HG02938 (cell line): ENCODE data around the gene SLC38A7.
"Not testable (repeated sequence)": the region's sequence is repeated elsewhere in the genome, so short reads cannot be mapped to it uniquely, and the experiment has no call there.

Experiments used
- ATAC-seq: cut with Tn5 transposase; IDR thresholded peaks from one replicate; pipeline ENCODE4 v1.9.1; 2021; ENCODE audit warnings: mild to moderate bottlenecking, moderate library complexity; ENCODE audit not compliant: unreplicated experiment

Gene SLC38A7

GRCh38 chr16:58679763-58680162, 4.8 kb downstream of the SLC38A7 start:
- ATAC-seq, result no peak

DNA sequence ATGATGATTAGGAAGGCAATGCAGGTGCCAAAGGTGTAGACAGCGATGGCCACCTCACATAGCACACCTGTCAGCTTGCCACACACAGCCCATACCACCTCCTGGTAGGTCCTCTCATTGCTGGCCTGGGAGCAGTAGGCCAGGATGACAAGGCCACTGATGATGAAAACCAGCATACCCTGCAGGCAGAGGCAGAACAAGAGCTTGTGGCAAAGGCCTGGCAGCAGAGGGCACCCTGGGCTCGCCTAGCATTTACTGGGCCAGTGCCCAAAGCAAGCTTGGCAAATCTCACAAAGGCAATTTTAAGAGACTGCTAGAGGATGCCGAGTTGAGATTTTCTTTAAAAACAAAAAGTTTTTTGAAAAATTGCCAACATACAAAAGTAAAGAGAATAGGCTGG, 5.9 kb downstream of the SLC38A7 start:
- no peak for ATAC-seq

DNA sequence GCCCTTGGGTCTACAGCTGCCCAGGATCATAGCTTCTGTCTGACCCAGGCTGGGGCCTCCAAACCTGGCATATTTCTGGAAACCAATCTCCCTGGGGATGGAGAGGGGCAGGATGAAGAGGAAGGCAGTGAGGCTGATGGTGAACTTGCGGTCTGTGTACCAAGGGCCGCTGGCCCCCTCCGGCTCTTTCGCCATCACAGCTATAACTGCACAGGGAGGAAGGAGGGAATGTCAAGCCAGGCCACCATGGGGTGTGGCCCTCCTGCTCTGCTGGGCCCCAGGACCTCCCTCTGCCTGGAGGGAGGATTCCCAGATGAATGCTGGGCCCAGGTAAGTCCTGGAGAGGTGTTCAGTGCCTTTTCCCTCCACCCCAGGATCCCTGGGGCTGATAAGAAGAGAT, 6.3 kb downstream of the SLC38A7 start:
- ATAC-seq, result no peak

DNA sequence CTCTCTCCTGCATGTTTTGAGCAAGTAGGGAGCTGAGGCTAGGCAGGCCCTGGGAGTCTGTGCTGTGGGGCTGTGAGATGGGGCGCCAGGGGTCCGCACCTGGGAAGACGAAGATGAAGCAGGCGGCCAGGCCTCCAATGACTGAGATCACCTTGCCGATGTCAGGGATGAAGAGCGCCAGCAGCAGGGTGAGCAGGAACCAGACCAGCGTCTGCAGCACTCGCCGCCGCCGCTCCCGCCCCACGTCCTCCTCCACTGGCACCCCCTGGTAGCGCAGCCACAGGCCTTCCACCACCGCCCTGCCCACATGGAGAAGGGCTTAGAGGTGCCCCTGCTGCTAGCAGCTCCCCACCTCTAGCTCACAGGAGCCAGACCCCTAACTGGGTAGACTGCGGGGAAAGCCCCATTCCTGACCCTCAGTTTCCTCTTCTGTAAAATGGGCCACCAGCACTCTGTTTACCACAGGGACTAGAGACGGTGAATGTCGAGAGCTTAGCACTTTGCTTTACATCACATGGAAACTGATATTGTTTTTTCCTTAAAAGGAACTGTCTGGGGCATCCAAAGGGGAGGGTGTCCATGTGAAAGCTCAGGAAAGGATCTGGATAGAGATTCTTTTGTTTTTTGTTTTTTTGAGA, 13.5 kb downstream of the SLC38A7 start:
- ATAC-seq, result no peak

DNA sequence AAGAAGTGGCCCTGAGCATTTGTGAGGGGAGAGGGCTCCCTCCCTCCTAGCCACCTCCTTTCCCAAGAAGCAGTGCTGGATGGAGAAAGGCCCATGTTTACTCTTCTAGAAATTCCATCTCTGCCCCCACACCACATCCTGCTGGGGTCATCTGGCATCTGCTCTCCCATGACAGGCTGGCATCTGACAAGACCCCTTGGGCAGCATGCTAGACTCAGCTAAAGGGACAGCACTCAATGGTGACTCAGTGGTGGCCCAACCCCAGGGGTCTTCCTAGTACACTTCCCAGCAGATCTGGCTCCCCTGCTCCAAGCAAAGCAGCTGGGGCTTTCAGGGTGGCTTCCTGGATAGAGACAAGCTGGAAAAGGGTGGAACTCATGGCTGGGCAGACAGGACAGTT, 14.4 kb downstream of the SLC38A7 start:
- no peak for ATAC-seq

- no peak for ATAC-seq
These were observed 19.4 kb downstream of the SLC38A7 start for GRCh38 chr16:58665200-58665599.

GRCh38 chr16:58661199-58661830, 23.3 kb downstream of the SLC38A7 start:
- ATAC-seq, result peak; percentile 89

DNA sequence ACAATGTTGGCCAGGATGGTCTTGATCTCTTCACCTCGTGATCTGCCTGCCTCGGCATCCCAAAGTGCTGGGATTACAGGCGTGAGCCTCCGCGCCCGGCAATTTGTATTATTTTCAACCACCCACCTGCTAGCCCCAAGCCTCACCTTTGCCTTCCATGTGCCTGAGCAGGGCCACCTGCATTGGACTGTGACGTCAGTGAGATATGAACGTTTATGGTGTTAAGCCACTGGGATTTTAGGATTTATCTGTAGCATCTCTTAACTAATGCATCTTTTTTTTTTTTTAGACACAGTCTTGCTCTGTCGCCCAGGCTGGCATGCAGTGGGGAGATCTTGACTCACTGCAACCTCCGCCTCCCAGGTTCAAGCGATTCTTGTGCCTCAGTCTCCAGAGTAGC, 24.7 kb downstream of the SLC38A7 start:
- not testable (repeated sequence) for ATAC-seq

- no peak for ATAC-seq
These were observed 25.8 kb downstream of the SLC38A7 start for GRCh38 chr16:58658796-58659211.

DNA sequence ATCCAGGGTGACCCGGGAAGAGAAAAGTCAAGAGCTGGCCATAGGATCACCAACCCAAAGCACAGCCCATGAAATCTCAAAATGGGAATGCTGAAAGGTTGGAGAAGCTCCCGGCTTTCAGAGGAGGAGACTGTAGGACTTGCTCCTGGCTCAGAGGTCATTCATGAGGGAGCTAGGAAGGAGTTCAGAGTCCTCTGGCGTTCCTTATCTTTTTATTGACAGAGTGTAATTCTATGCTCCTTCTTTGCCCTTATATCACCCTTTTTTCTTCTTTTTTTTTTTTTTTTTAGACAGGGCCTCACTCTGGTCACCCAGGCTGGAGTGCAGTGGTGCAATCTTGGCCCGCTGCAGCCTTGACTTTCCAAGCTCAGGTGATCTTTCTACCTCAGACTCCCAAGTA, 27.7 kb downstream of the SLC38A7 start:
- no peak for ATAC-seq

- ATAC-seq, result no peak
These were observed 29.4 kb downstream of the SLC38A7 start for GRCh38 chr16:58655215-58655596.

GRCh38 chr16:58654560-58655214, 29.9 kb downstream of the SLC38A7 start:
- ATAC-seq, result no peak

DNA sequence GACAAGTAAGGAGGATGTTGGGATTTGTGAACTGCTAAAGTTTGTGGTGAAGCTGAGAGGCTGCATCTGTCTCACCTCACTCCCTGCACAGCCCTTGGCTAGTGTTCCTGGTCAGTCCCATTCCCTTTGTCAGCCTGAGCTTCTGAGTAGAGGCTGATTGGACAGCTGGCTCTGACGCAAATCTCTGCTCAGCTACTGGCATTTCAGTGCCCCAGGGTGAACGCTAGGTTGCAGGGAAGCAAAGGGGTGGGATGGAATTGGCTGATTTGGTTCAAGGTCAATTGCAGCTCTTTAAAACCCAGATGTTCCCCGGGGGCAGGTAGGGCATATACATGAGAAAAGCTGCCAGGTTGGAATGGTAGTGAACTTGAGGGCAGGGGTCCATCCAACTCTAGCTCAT, 31.8 kb downstream of the SLC38A7 start:
- no peak for ATAC-seq

DNA sequence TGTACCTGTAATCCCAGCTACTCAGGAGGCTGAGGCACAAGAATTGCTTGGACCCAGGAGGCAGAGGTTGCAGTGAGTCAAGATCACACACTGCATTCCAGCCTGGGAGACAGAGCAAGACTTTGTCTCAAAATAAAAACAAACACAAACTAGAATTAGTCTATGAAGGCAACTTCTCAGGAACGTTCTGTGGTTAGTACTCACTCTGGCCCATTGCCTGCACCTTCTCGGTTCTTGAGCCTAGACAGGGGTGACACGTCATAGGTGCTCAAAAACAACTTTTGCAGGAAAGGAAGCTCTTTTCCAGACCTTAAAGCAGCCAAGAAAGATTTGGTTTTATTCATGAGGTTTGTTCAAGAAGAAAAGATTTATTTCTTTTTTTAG, 32.6 kb downstream of the SLC38A7 start:
- ATAC-seq, result no peak

DNA sequence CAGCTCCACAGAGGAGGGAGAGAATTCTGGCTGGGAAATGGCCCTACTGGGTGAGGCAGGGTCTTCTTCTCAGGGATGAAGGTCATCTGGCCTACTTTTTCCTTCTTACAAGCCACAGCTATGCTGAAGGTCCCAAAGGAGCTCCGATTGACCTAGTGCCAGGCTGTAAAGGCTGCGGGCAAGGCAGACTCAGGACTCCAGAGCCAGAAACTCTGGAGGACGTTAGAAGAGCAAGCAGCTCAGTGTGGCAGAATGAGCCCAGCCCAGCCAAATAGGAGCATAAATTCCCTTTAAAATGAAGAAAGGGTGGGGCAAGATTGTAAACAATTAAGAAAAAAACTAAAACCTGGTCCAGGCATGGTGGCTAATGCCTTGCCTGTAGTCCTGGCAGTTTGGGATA, 34.9 kb downstream of the SLC38A7 start:
- no peak for ATAC-seq

DNA sequence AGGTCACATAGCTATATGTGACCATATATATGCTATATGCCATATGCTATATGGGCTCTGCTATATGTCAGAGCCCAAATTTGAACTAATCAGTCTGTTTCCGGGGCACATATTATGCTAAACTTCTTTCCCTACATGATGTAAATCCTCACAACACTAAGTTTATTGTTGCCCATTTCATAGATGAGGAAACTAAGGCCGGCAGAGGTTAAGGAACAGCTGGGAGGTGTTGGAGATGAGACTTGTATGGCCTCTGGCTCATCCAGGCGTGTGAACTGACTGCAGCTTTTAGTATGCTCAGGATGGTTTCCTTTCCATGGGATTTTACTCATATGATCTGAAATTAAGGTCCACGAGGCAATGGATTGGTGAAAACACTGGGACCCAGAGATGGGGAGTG, 37.5 kb downstream of the SLC38A7 start:
- ATAC-seq, result no peak

GRCh38 chr16:58644765-58645487, 39.6 kb downstream of the SLC38A7 start:
- ATAC-seq, result no peak

DNA sequence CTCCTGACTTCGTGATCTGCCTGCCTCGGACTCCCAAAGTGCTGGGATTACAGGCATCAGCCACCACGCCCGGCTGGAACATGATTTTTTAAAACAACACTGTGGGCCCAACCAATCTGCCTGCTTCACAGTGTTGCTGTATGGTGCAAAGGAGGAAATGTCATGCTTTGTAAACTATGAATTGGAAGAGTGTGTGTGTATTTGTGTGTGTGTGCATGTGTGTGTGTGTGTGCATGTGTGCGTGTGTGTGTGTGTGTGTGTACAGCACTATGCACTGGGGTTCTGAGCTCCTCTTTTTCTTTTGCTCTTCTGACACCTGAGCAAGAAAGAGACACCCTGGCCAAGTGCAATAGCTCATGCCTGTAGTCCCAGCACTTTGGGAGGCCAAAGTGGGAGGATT, 40.5 kb downstream of the SLC38A7 start:
- no peak for ATAC-seq

DNA sequence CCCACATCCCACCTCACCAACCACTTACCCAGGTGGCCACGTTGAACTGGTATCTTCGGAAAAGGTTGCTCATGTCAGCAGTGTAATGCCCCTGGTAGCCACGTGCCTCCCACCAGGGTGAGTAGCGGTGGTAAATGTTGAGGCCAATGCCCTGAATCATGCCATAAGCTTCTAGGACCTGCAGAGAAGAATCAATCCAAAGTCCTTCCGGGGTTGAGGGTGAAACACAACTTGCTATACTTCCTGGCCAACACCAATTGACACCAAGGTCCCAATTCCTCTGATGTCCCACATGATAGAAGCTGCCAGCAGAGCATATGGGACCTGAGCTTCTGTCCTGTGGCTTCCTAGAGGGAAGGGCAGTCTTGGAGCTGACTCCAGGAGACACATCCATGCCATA, 43.6 kb downstream of the SLC38A7 start:
- no peak for ATAC-seq

DNA sequence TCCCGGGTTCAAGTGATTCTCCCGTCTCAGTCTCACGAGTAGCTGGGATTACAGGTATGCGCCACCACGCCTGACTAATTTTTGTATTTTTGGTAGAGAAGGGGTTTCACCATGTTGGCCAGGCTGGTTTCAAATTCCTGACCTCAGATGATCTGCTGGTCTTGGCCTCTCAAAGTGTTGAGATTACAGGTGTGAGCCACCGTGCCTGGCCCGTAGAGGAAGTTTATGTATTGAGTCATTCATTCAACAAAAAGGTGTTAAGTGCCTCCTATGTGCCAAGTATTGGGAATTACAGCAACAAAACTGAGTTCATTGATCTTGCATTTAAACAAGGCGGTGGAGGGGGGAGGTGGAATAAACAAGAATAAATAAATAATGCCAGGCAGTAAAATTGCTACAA, 44.7 kb downstream of the SLC38A7 start:
- no peak for ATAC-seq

DNA sequence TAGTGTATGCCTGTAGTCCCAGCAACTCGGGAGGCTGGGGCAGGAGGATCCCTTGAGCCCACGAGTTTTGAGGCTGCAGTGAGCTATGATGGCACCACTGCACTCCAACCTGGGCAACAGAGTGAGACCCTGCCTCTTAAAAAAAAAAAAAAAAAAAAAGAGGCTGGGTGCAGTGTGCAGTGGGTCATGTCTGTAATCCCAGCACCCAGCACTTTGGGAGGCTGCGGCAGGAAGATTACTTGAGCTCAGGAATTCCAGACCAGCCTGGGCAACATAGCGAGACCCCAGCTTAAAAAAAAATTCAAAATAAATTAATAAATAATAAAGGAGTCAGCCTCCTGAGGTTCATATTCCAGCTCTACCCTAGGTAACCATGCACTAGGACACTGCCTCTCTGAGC, 45.3 kb downstream of the SLC38A7 start:
- ATAC-seq, result no peak
